Measurements from ENCODE around the gene TSGA10. TPM values are rescaled to one million over a fixed set of nuclear protein-coding genes. Genes with fewer than 3 reads are reported as not detected.
"Not testable (repeated sequence)": the region's sequence is repeated elsewhere in the genome, so short reads cannot be mapped to it uniquely, and the experiment has no call there.

The TSGA10 gene
- total RNA-seq, 1 donor from 2014 or later = 8.3 TPM

GRCh38 chr2:99079226-99079625 lies 75.5 kb downstream of the TSGA10 start:
- TF ChIP-seq CTCF (IDR thresholded peaks at IDR 0.05; ENCODE audit: insufficient read depth, low read length, poor library complexity, severe bottlenecking) = no peak
- no peak for DNase-seq (ENCODE audit: low read depth)
- H3K27me3 ChIP-seq (ENCODE audit: control insufficient read depth, insufficient read depth, low read length) = no peaks in the 10 kb centered on the region
- no peak overlapping the region for H3K4me3 ChIP-seq (ENCODE audit: low read depth, low read length)
- no peaks in the 10 kb centered on the region for H3K36me3 ChIP-seq (ENCODE audit: control insufficient read depth, insufficient read depth, low read length)

GRCh38 chr2:99072551-99072950 lies 82.2 kb downstream of the TSGA10 start:
- Histone ChIP-seq H3K4me3 (ENCODE audit: low read depth, low read length) (no peak overlapping the region), H3K36me3 (ENCODE audit: control insufficient read depth, insufficient read depth, low read length) (no peaks in the 10 kb centered on the region), H3K27me3 (ENCODE audit: control insufficient read depth, insufficient read depth, low read length) (no peaks in the 10 kb centered on the region)
- TF ChIP-seq CTCF (IDR thresholded peaks at IDR 0.05; ENCODE audit: insufficient read depth, low read length, poor library complexity, severe bottlenecking) = no peak
- no peak for DNase-seq (ENCODE audit: low read depth)

GRCh38 chr2:99067871-99068625 lies 86.7 kb downstream of the TSGA10 start:
- Histone ChIP-seq H3K27me3 (ENCODE audit: control insufficient read depth, insufficient read depth, low read length) (no peaks in the 10 kb centered on the region), H3K4me3 (ENCODE audit: low read depth, low read length) (no peak overlapping the region), H3K36me3 (ENCODE audit: control insufficient read depth, insufficient read depth, low read length) (no peaks in the 10 kb centered on the region)
- TF ChIP-seq CTCF (IDR thresholded peaks at IDR 0.05; ENCODE audit: insufficient read depth, low read length, poor library complexity, severe bottlenecking) = no peak
- no peak for DNase-seq (ENCODE audit: low read depth)

GRCh38 chr2:99066075-99066958 lies 88.4 kb downstream of the TSGA10 start:
- no peak overlapping the region for H3K4me3 ChIP-seq (ENCODE audit: low read depth, low read length)
- H3K36me3 ChIP-seq (ENCODE audit: control insufficient read depth, insufficient read depth, low read length) = no peaks in the 10 kb centered on the region

GRCh38 chr2:99049187-99049586 lies 105.6 kb downstream of the TSGA10 start:
- DNase-seq (ENCODE audit: low read depth); H3K4me3 ChIP-seq (ENCODE audit: low read depth, low read length); H3K36me3 ChIP-seq (ENCODE audit: control insufficient read depth, insufficient read depth, low read length); H3K27me3 ChIP-seq (ENCODE audit: control insufficient read depth, insufficient read depth, low read length): not testable (repeated sequence)

More at GRCh38 chr2:99066075-99066958, 88.4 kb downstream of the TSGA10 start:
- no peak for DNase-seq (ENCODE audit: low read depth)
- peak; percentile 66 for TF ChIP-seq CTCF (IDR thresholded peaks at IDR 0.05; ENCODE audit: insufficient read depth, low read length, poor library complexity, severe bottlenecking)
- no peaks in the 10 kb centered on the region for H3K27me3 ChIP-seq (ENCODE audit: control insufficient read depth, insufficient read depth, low read length)

- not testable (repeated sequence) for H3K4me3 ChIP-seq (ENCODE audit: low read depth, low read length); H3K27me3 ChIP-seq (ENCODE audit: control insufficient read depth, insufficient read depth, low read length); H3K36me3 ChIP-seq (ENCODE audit: control insufficient read depth, insufficient read depth, low read length)
- peak; percentile 2 for DNase-seq (ENCODE audit: low read depth)
These were observed 113.9 kb downstream of the TSGA10 start for GRCh38 chr2:99040736-99041300.

All from kidney epithelial cell (primary cell).